Right lobe of liver (tissue), 6 donors: ENCODE data around the gene DGKH. TPM values are rescaled to one million over a fixed set of nuclear protein-coding genes. Genes with fewer than 3 reads are reported as not detected.

Source experiments
- ATAC-seq, 4 donors: fragments of 200-7000 bp; cut with Tn5 transposase; one replicate each; pipeline ENCODE4 v1.9.1; 2020; ENCODE audit warnings: mild to moderate bottlenecking in 4 of 4, moderate library complexity in 4 of 4
- DNase-seq, 3 donors: peaks; one replicate each; pipeline ENCODE4 v3.0.0-alpha.2; 2020
- H3K27ac ChIP-seq, 3 donors: fragments of 200-600 bp; one replicate each; pipeline ENCODE4 v1.8.0; 2022
- H3K27me3 ChIP-seq, 2 donors: fragments of 200-600 bp; one replicate each; pipeline ENCODE4 v1.8.0; 2022
- H3K36me3 ChIP-seq, 4 donors: fragments of 200-600 bp; sonication (generic) in 1 of 4; one replicate each; pipeline versions ENCODE4 v1.5.1 to v1.8.0; 2017 to 2022; ENCODE audit warnings: control low read depth in 1 of 4
- H3K4me1 ChIP-seq, 4 donors: fragments of 200-600 bp; sonication (generic) in 1 of 4; one replicate each; pipeline versions ENCODE4 v1.5.1 to v1.8.0; 2017 to 2022; ENCODE audit warnings: control low read depth in 1 of 4
- H3K4me3 ChIP-seq, 3 donors: fragments of 200-600 bp; one replicate each; pipeline ENCODE4 v1.8.0; 2022
- H3K9me3 ChIP-seq, 4 donors: fragments of 200-600 bp; sonication (generic) in 1 of 4; one replicate each; pipeline versions ENCODE4 v1.5.1 to v1.8.0; 2017 to 2022; ENCODE audit warnings: control low read depth in 1 of 4
- POLR2A ChIP-seq: fragments of 450-650 bp; IDR thresholded peaks from one replicate; pipeline ENCODE4 v1.6.1; 2017; ENCODE audit warnings: antibody characterized with exemption, mild to moderate bottlenecking
- WGBS: methylation state at CpG from one replicate; pipeline ENCODE4 v1.1.6; 2018; ENCODE audit warnings: low coverage, low lambda C conversion rate; ENCODE audit not compliant: insufficient coverage; ENCODE audit errors: missing lambda C conversion rate; 5-methylcytosine and 5-hydroxymethylcytosine counted together
- intact Hi-C, 2 donors: fragments of 100-400 bp; cut with DNase I; formaldehyde crosslinking; loops; one replicate each; pipeline versions ENCODE4 v1.11.2 to v1.14.1; 2022
- total RNA-seq, 6 experiments: library from RNA; depleted of rRNA in 2 of 6; stranded (reverse); fragments of >200 nt in 2 of 6; fragmentation: NEBNext Ultra II Directional in 3 of 6; extraction: Animal tissue kit (Norgen Biotek cat#: 25700) in 3 of 6; gene quantifications; one replicate each; pipeline versions ENCODE4 v1.1.0 to v1.2.4, GENCODE V29; 2016 to 2023
- TF ChIP-seq, protein P1 (sequence below), 4 donors: fragments of 200-600 bp in 3 of 4; fragments of 450-650 bp in 1 of 4; IDR thresholded peaks; one replicate each; pipeline versions ENCODE4 v1.5.1 to v1.8.0; 2016 to 2022; ENCODE audit warnings: antibody characterized with exemption in 4 of 4, mild to moderate bottlenecking in 2 of 4
- donor health status: DM: no; HTN: yes; CAD: no.
- donor health status: DM: no; HTN: no; CAD: no.
- donor health status: DM: no; HTN: no; CAD: no.
- donor health status: DM: no; HTN: yes; CAD: no.
- donor health status: DM: no; HTN: yes; CAD: no.

DGKH gene
- total RNA-seq, 6 experiments from 2014 or later: 0.95 to 5.1 (median 2.2) TPM

DNA sequence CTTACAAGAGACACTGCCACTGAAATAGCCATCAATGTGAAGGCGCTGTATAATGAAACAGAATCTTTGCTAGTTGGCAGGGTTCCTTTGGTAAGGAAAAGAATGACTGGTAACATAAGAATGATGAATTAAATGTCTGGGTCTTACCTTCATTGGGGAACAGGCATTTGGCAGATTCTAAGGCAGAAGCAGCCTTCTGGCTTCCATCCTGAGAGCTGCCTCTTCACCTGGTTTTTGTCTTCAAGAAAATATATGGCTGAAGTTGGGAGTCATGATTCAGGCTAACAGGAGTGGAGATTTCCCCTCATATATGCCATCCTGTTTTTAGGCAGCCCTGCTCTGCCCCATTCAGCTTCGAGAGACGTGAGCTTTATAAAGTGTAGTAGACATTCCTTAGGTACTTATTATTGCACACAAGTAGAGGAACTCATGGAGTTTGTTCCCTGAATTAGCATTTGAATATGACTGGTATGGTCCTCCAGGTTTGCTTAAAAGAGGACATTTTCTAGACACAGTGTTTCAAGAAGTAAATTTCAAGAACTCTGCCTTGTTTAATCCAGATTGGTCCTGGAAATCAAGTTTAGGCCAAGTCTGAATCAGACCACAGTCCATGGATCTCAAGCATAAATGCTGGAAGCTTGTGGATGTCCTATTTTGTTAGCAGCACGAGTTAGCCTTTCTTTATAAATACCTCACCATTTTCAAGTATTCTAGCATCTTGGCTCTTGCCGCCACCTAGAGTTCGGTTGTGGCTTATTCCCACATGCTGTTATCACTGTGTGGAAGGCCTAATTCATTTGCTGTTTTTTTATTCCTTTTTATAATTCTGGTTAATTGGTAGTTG, 167.4 kb downstream of the DGKH start:
- H3K27me3 ChIP-seq: no peaks in the 10 kb centered on the region
- peak in 3 of 4 donors; percentile 39 to 73 (median 48) for ATAC-seq
- intact Hi-C loops: no loop called here
- no peaks in the 10 kb centered on the region for H3K9me3 ChIP-seq
- 64% methylated on average over 6 of the region's 6 CpGs for WGBS
- no peaks in the 10 kb centered on the region for H3K4me1 ChIP-seq
- H3K36me3 ChIP-seq: no peaks in the 10 kb centered on the region
- H3K4me3 ChIP-seq: no peak overlapping the region
- H3K27ac ChIP-seq: no peak overlapping the region
- DNase-seq: no peak
- TF ChIP-seq POLR2A: no peak
- TF ChIP-seq, protein P1, sequence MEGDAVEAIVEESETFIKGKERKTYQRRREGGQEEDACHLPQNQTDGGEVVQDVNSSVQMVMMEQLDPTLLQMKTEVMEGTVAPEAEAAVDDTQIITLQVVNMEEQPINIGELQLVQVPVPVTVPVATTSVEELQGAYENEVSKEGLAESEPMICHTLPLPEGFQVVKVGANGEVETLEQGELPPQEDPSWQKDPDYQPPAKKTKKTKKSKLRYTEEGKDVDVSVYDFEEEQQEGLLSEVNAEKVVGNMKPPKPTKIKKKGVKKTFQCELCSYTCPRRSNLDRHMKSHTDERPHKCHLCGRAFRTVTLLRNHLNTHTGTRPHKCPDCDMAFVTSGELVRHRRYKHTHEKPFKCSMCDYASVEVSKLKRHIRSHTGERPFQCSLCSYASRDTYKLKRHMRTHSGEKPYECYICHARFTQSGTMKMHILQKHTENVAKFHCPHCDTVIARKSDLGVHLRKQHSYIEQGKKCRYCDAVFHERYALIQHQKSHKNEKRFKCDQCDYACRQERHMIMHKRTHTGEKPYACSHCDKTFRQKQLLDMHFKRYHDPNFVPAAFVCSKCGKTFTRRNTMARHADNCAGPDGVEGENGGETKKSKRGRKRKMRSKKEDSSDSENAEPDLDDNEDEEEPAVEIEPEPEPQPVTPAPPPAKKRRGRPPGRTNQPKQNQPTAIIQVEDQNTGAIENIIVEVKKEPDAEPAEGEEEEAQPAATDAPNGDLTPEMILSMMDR (IDR thresholded peaks at IDR 0.05): peak; percentile 24 to 52 (median 36)

DNA sequence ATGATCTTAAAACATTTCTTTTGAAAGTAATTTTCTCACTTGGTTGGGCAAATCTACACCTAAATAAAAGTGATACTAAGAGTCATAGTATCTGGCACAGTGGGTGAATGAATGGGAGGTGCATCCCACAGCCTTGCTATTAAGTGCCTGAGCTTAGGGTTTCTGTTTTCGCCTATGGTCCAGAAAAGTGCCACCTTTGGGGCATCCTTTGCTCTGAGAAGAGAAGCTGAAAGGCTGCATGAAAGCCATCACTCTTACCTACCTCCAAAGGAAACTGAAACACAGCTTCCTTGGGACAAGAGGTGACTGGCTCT, 167.9 kb downstream of the DGKH start:
- Histone ChIP-seq H3K4me3 (no peak overlapping the region), H3K27me3 (no peaks in the 10 kb centered on the region), H3K4me1 (no peaks in the 10 kb centered on the region), H3K36me3 (no peaks in the 10 kb centered on the region), H3K9me3 (no peaks in the 10 kb centered on the region), H3K27ac (no peak overlapping the region)
- TF ChIP-seq, protein P1 (IDR thresholded peaks at IDR 0.05): no peak
- TF ChIP-seq POLR2A: no peak
- no CpG with 5 or more reads among the region's 1 CpG for WGBS
- DNase-seq: no peak
- intact Hi-C loops: no loop called here
- ATAC-seq: no peak

DNA sequence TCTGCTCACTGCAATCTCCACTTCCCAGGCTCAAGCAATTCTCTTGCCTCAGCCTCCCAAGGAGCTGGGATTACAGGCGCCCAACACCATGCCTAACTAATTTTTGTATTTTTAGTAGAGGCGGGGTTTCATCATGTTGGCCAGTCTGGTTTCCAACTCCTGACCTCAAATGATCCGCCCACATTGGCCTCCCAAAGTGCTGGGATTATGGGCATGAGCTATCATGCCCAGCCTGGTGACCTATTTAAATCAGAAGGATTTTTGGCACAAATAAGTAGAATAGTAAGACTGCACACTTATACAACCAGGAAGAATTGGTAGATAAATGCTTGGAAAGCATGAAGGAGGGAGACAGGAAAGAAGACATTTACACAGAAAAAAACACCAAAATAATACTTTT, 170.1 kb downstream of the DGKH start:
- no peak for TF ChIP-seq POLR2A
- TF ChIP-seq, protein P1 (IDR thresholded peaks at IDR 0.05): no peak
- ATAC-seq (no peak), DNase-seq (no peak)
- Histone ChIP-seq H3K27ac (no peak overlapping the region), H3K9me3 (no peaks in the 10 kb centered on the region), H3K4me1 (no peaks in the 10 kb centered on the region), H3K36me3 (no peaks in the 10 kb centered on the region), H3K27me3 (no peaks in the 10 kb centered on the region), H3K4me3 (no peak overlapping the region)
- 100% methylated on average over 3 of the region's 3 CpGs for WGBS
- intact Hi-C loops: no loop called here

DNA sequence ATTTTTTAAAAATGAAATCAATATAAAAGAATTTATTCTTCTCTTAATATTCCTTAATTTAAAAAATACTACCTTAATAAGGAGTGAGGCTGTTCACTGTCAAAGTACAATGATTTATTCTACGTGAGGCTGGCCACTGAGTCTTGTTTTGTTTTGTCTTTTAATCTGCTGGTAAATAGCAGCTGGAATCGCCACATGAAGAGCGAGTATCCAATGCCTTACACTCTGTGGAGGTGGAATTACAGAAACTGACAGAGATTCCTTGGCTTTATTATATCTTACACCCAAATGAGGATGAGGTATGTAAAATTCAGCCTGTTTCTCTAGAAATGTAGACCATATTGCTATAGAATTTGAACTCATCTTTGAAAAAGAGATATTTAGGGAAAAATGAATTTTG, 170.6 kb downstream of the DGKH start:
- H3K27ac ChIP-seq: no peak overlapping the region
- intact Hi-C loops: no loop called here
- ATAC-seq (no peak), DNase-seq (no peak)
- no peak overlapping the region for H3K4me3 ChIP-seq
- TF ChIP-seq, protein P1 (IDR thresholded peaks at IDR 0.05): no peak
- TF ChIP-seq POLR2A: no peak
- no peaks in the 10 kb centered on the region for H3K27me3 ChIP-seq
- no peaks in the 10 kb centered on the region for H3K9me3 ChIP-seq
- H3K36me3 ChIP-seq: no peaks in the 10 kb centered on the region
- 95% methylated on average over 3 of the region's 3 CpGs for WGBS
- H3K4me1 ChIP-seq: no peaks in the 10 kb centered on the region
